Right hindlimb (tissue), 1 donor: ENCODE data around the gene NHEJ1.

Experiments
- DNase-seq: peaks from one replicate; pipeline ENCODE4 v3.0.0-alpha.2; 2018

Gene NHEJ1

GRCh38 chr2:219027511-219028055 lies 133.0 kb downstream of the NHEJ1 start:
- DNase-seq: no peak

- no peak for DNase-seq
Observed at GRCh38 chr2:219026946-219027345, 133.7 kb downstream of the NHEJ1 start.

- no peak for DNase-seq
Observed at GRCh38 chr2:219025637-219026585, 134.7 kb downstream of the NHEJ1 start.
